GM10248 (cell line): Measurements from ENCODE around the gene DMAC2L.
"Not testable (repeated sequence)": the region's sequence is repeated elsewhere in the genome, so short reads cannot be mapped to it uniquely, and the experiment has no call there.

Source experiments
- CTCF ChIA-PET: fragments of 300-600 bp; sonication (Branson Sonifier 250); formaldehyde crosslinking; extraction: SDS; loops from one replicate; lab custom pipeline; 2021; ENCODE audit warnings: antibody characterized with exemption; lab: Yijun Ruan, JAX
- POLR2A ChIA-PET: fragments of 350-650 bp; sonication (Branson Sonifier 250); formaldehyde crosslinking; extraction: SDS; loops from one replicate; lab custom pipeline; 2020; ENCODE audit warnings: antibody characterized with exemption; lab: Yijun Ruan, JAX
- DNase-seq: peaks from one replicate; pipeline ENCODE4 v3.0.0; 2012; ENCODE audit errors: extremely low spot score
- TF ChIP-seq, protein P1 (sequence below): IDR thresholded peaks from 2 replicates; pipeline ENCODE4 v1.5.1; 2012; ENCODE audit warnings: mild to moderate bottlenecking, low read depth; ENCODE audit errors: extremely low read depth, missing control alignments, control extremely low read depth

DMAC2L gene

DNA sequence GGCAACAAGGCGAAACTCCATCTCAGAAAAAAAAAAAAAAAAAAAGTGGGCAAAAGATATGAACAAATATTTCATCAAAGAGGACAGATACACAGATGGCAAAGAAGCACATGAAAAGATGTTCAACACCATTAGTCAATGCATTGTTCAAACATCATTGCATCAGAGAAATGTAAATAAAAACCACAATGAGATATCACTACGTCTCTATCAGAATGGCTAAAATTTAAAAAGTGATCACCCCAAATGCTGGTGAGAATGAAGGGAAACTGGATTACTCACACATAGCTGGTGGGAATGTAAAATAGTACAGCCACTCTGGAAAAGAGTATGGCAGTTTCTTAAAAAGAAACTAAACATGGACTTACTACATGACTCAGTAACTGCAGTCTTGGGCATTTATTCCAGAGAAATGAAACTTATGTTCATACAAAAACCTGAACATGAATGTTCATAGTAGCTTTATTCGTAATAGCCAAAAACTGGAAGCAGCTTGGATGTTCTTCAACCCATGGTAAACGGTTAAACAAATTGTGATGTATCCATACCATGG, 3.7 kb upstream of the DMAC2L start:
- TF ChIP-seq, protein P1, sequence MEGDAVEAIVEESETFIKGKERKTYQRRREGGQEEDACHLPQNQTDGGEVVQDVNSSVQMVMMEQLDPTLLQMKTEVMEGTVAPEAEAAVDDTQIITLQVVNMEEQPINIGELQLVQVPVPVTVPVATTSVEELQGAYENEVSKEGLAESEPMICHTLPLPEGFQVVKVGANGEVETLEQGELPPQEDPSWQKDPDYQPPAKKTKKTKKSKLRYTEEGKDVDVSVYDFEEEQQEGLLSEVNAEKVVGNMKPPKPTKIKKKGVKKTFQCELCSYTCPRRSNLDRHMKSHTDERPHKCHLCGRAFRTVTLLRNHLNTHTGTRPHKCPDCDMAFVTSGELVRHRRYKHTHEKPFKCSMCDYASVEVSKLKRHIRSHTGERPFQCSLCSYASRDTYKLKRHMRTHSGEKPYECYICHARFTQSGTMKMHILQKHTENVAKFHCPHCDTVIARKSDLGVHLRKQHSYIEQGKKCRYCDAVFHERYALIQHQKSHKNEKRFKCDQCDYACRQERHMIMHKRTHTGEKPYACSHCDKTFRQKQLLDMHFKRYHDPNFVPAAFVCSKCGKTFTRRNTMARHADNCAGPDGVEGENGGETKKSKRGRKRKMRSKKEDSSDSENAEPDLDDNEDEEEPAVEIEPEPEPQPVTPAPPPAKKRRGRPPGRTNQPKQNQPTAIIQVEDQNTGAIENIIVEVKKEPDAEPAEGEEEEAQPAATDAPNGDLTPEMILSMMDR = no peak
- ChIA-PET CTCF (interaction anchor here (1.2 to 1.4 kb wide), 2 partner anchors 13 to 469 kb away, joined by 3 read pairs; no protein-coding TSS in a partner anchor), POLR2A (no interaction called here)

DNA sequence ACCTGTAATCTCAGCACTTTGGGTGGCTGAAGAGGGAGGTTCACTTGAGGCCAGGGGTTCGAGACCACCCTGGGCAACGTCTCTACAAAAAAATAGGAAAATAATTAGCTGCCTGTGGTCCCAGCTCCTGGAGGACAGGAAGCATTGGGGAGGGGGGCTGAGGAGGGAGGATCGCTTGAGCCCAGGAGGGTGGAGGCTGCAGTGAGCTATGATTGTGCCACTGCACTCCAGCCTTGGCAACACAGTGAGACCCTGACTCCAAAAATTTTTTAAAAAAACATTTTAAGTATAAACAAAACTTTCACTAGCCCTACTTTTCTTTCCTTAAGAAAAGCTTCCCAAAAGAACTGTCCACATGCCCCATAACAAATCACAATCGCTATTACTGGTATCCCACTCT, 1.7 kb upstream of the DMAC2L start:
- no peak for DNase-seq
- POLR2A ChIA-PET = no interaction called here
- TF ChIP-seq, protein P1 = no peak
- CTCF ChIA-PET = interaction anchor here (1.1 to 3.3 kb wide), 5 partner anchors 11 to 229 kb away, joined by 3 to 32 read pairs (median 4); partner anchors contain the start of gene MAP4K5

More for the DNA sequence above, 3.7 kb upstream of the DMAC2L start:
- no peak for DNase-seq

DNA sequence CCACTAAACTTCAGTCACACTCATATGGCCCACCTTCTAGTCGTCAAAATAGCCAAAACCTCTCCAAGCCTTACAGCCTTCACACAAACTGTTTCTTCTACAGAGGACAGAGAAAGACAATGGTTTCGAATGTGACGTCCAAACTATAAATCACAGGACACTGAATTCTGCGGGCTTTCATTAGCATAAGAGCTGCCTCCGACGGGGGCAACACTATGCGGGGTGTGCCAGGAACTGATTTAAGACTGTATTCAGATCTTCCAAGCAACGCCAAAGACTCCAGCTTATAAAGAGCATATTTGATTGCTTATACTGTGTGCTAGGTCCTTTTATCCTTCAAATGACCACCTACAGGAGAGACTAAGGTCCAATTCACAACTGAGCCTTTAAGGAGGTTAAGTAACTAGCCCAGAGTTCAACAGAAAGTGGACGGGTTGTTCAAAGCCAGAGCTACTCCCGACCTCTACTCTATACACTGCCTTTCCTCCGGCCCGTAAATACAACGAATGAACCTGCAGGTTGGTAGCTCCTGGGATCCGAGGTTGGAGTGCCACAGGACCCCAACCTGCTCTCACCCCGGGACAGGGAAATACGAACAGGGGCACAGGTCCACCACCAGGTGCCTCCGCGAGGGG, 670 bp upstream of the DMAC2L start:
- TF ChIP-seq, protein P1 = no peak
- ChIA-PET POLR2A (interaction anchor here (2.0 kb wide), 1 partner anchor 9 kb away, joined by 10 read pairs; no protein-coding TSS in a partner anchor), CTCF (interaction anchor here (0.8 to 3.3 kb wide), 12 partner anchors 10 to 549 kb away, joined by 3 to 32 read pairs (median 4); partner anchors contain the start of gene MAP4K5)
- no peak for DNase-seq

DNA sequence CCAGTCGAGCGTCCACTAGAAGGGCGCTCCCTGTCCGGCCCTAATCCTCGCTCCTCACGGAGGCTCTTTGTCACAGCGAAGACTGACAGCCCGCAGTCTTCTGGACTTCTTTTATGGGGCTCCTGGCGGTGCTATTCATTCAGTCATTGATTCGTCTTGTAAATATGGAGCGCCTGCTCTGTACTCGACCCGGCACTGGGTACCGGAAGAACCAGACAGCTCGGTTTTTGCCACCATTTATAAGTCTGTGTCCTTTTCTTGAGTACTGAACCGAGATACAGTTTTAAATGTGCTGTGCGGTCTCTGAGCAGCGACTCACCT, 570 bp downstream of the DMAC2L start:
- ChIA-PET CTCF (interaction anchor here (1.0 to 3.3 kb wide), 8 partner anchors 9 to 545 kb away, joined by 3 to 32 read pairs (median 4); partner anchors contain the start of gene KLHDC2), POLR2A (interaction anchor here (0.6 to 2.0 kb wide), 7 partner anchors 8 to 677 kb away, joined by 3 to 10 read pairs (median 4); no protein-coding TSS in a partner anchor)
- TF ChIP-seq, protein P1 = no peak
- no peak for DNase-seq

DNA sequence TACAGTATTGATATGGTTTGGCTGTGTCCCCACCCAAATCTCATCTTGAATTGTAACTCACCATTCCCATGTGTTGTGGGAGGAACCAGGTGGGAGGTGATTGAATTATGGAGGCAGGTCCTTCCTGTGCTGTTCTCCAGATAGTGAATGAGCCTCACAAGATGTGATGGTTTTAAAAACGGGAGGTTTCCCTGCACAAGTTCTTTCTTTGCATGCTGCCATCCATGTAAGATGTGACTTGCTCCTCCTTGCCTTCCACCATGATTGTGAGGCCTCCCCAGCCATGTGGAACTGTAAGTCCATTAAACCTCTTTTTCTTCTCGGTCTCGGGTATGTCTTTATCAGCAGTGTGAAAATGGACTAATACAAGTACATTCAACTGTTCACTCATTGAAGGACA, 2.0 kb downstream of the DMAC2L start:
- CTCF ChIA-PET, DNase-seq, POLR2A ChIA-PET: not testable (repeated sequence)

DNA sequence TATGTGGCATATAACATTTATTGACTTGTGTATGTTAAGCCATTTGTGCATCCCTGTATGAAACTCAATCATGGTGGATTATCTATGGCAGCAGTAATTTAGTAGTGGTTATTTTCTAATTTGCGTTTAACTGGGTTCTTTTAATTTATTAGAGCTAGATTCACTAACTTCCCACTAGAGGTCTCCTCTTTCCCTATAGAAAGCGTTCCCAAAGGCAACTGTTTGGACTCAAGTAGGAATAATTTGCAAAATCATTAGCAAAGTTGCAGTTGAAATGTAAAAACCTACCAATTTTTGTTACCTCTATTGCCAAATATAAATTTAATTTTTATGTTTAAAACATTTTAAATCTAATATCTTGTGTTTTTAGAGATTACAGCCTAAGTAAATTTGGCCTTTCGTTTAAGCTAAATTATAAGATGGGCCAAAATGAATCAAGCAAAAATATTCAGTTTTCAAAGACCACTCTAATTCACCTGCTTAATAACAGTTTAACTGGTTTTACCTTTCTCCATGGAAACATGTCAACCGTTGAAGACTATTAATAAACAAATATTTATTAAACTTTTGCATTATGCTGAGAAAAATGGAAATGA, 6.0 kb downstream of the DMAC2L start:
- POLR2A ChIA-PET = no interaction called here
- TF ChIP-seq, protein P1 = peak; percentile 62
- CTCF ChIA-PET = interaction anchor here (0.6 to 2.2 kb wide), 15 partner anchors 11 to 460 kb away, joined by 3 to 8 read pairs (median 4); partner anchors contain the start of gene CDKL1

More for the DNA sequence above, 6.0 kb downstream of the DMAC2L start:
- no peak for DNase-seq
